Loucy (cell line): ENCODE measurements around the gene TAS2R31.
"Not testable (repeated sequence)": the region's sequence is repeated elsewhere in the genome, so short reads cannot be mapped to it uniquely, and the experiment has no call there.

Experiments
- H2AFZ ChIP-seq: fragments of 200-600 bp; sonication (generic); 2 replicates; pipeline ENCODE4 v1.6.0; 2016; ENCODE audit warnings: antibody characterized with exemption, mild to moderate bottlenecking, low read length, moderate library complexity
- H3F3A ChIP-seq: fragments of 200-600 bp; 2 replicates; pipeline ENCODE4 v1.6.0; 2016; ENCODE audit warnings: antibody characterized with exemption, low read depth, mild to moderate bottlenecking
- H3K27me3 ChIP-seq: fragments of 200-600 bp; sonication (generic); 2 replicates; pipeline ENCODE4 v1.6.1; 2014; ENCODE audit warnings: low read length, mild to moderate bottlenecking; ENCODE audit not compliant: insufficient read depth, poor library complexity, severe bottlenecking
- H3K36me3 ChIP-seq: fragments of 200-600 bp; sonication (generic); 2 replicates; pipeline ENCODE4 v1.6.1; 2016; ENCODE audit warnings: low read length; ENCODE audit not compliant: insufficient read depth
- H3K4me1 ChIP-seq: fragments of 200-600 bp; sonication (generic); 2 replicates; pipeline ENCODE4 v1.5.1; 2014; ENCODE audit warnings: low read length, mild to moderate bottlenecking; ENCODE audit not compliant: insufficient read depth, poor library complexity, severe bottlenecking
- H3K4me2 ChIP-seq: fragments of 200-600 bp; sonication (generic); 2 replicates; pipeline ENCODE4 v1.6.0; 2014; ENCODE audit warnings: antibody characterized with exemption, low read length, low read depth, mild to moderate bottlenecking; ENCODE audit not compliant: poor library complexity, severe bottlenecking
- H3K4me3 ChIP-seq: fragments of 200-600 bp; sonication (generic); 2 replicates; pipeline ENCODE4 v1.5.1; 2014; ENCODE audit warnings: low read length, mild to moderate bottlenecking, mixed read lengths; ENCODE audit not compliant: poor library complexity, severe bottlenecking
- H3K79me2 ChIP-seq: fragments of 200-600 bp; sonication (generic); 2 replicates; pipeline ENCODE4 v1.6.1; 2014; ENCODE audit warnings: low read length; ENCODE audit not compliant: insufficient read depth
- H3K9ac ChIP-seq: fragments of 200-600 bp; sonication (generic); 2 replicates; pipeline ENCODE4 v1.6.0; 2014; ENCODE audit warnings: mild to moderate bottlenecking, low read depth, low read length, moderate library complexity; ENCODE audit not compliant: poor library complexity, severe bottlenecking
- H3K9me2 ChIP-seq: fragments of 200-600 bp; sonication (generic); replicated peaks from 2 replicates; pipeline ENCODE4 v1.6.1; 2016; ENCODE audit warnings: low read depth, low read length, mixed read lengths
- H3K9me3 ChIP-seq: fragments of 200-600 bp; sonication (generic); 2 replicates; pipeline ENCODE4 v1.6.1; 2014; ENCODE audit warnings: mild to moderate bottlenecking, antibody characterized with exemption, low read length, low read depth; ENCODE audit not compliant: insufficient read depth
- H4K20me1 ChIP-seq: fragments of 200-600 bp; sonication (generic); 2 replicates; pipeline ENCODE4 v1.6.0; 2014; ENCODE audit warnings: antibody characterized with exemption, low read length, mild to moderate bottlenecking; ENCODE audit not compliant: insufficient read depth, poor library complexity, severe bottlenecking
- CTCF ChIP-seq: fragments of 200-600 bp; sonication (generic); conservative IDR thresholded peaks from 2 replicates; pipeline ENCODE4 v1.5.1; 2014; ENCODE audit warnings: mild to moderate bottlenecking, antibody characterized with exemption, low read length
- EZH2phosphoT487 ChIP-seq: fragments of 200-600 bp; IDR thresholded peaks from 2 replicates; pipeline ENCODE4 v1.6.1; 2018; ENCODE audit warnings: antibody characterized with exemption, mild to moderate bottlenecking, moderate library complexity, borderline replicate concordance

The TAS2R31 gene

GRCh38 chr12:11067514-11067913 is 36.3 kb upstream of the TAS2R31 start:
- no peaks in the 10 kb centered on the region for H3K9me2 ChIP-seq
- no peaks in the 10 kb centered on the region for H3K4me1 ChIP-seq
- no peaks in the 10 kb centered on the region for H3F3A ChIP-seq
- no peak overlapping the region for H2AFZ ChIP-seq
- no peaks in the 10 kb centered on the region for H3K9me3 ChIP-seq
- no peak overlapping the region for H3K4me2 ChIP-seq
- H4K20me1 ChIP-seq: no peaks in the 10 kb centered on the region
- no peaks in the 10 kb centered on the region for H3K36me3 ChIP-seq
- H3K4me3 ChIP-seq: no peak overlapping the region
- no peaks in the 10 kb centered on the region for H3K27me3 ChIP-seq
- no peaks in the 10 kb centered on the region for H3K79me2 ChIP-seq
- TF ChIP-seq EZH2phosphoT487 (no peak), CTCF (no peak)
- no peak overlapping the region for H3K9ac ChIP-seq

GRCh38 chr12:11062194-11062593 is 31.0 kb upstream of the TAS2R31 start, which contains the start of gene TAS2R46:
Gene TAS2R46, minus strand, starts transcription at chr12:11062294. Its CDS starts 0 bp downstream, at chr12:11062294.
- not testable (repeated sequence) for H3K9ac ChIP-seq, H3K4me2 ChIP-seq, H3K27me3 ChIP-seq, H2AFZ ChIP-seq, H3K9me2 ChIP-seq, H3K36me3 ChIP-seq, H3K79me2 ChIP-seq, H4K20me1 ChIP-seq, H3K4me3 ChIP-seq, H3K4me1 ChIP-seq, H3K9me3 ChIP-seq, H3F3A ChIP-seq

- H3K4me1 ChIP-seq: no peaks in the 10 kb centered on the region
- H3K4me2 ChIP-seq: no peak overlapping the region
- no peaks in the 10 kb centered on the region for H3K36me3 ChIP-seq
- H3K9me2 ChIP-seq: no peaks in the 10 kb centered on the region
- no peak overlapping the region for H3K9ac ChIP-seq
- no peaks in the 10 kb centered on the region for H4K20me1 ChIP-seq
- no peak overlapping the region for H3K4me3 ChIP-seq
- no peak for TF ChIP-seq CTCF
- no peak for TF ChIP-seq EZH2phosphoT487
- H3K79me2 ChIP-seq: no peaks in the 10 kb centered on the region
- H3K9me3 ChIP-seq: no peaks in the 10 kb centered on the region
- no peak overlapping the region for H2AFZ ChIP-seq
- H3F3A ChIP-seq: no peaks in the 10 kb centered on the region
- no peaks in the 10 kb centered on the region for H3K27me3 ChIP-seq
These were observed 28.6 kb upstream of the TAS2R31 start for GRCh38 chr12:11059784-11060183.

- TF ChIP-seq EZH2phosphoT487: no peak
- no peak for TF ChIP-seq CTCF
- H3K4me1 ChIP-seq: no peaks in the 10 kb centered on the region
- H3K79me2 ChIP-seq: no peaks in the 10 kb centered on the region
- H3K9ac ChIP-seq: no peak overlapping the region
- H3K36me3 ChIP-seq: no peaks in the 10 kb centered on the region
- no peaks in the 10 kb centered on the region for H3K9me2 ChIP-seq
- no peaks in the 10 kb centered on the region for H3F3A ChIP-seq
- no peaks in the 10 kb centered on the region for H4K20me1 ChIP-seq
- no peaks in the 10 kb centered on the region for H3K27me3 ChIP-seq
- H3K4me2 ChIP-seq: no peak overlapping the region
- H3K9me3 ChIP-seq: no peaks in the 10 kb centered on the region
- no peak overlapping the region for H2AFZ ChIP-seq
- H3K4me3 ChIP-seq: no peak overlapping the region
These were observed 27.8 kb upstream of the TAS2R31 start for GRCh38 chr12:11059041-11059440.
